OCI-LY7 (cell line): ENCODE data around the gene PRIM2.

Source experiments
- CTCF ChIP-seq: fragments of 200-600 bp; sonication (generic); conservative IDR thresholded peaks from 2 replicates; pipeline ENCODE4 v1.5.1; 2014; ENCODE audit warnings: mild to moderate bottlenecking, antibody characterized with exemption, low read length, moderate library complexity, mixed read lengths
- EZH2phosphoT487 ChIP-seq: fragments of 200-600 bp; sonication (generic); IDR thresholded peaks from 2 replicates; pipeline ENCODE4 v1.6.1; 2018; ENCODE audit warnings: low read depth, borderline replicate concordance, mild to moderate bottlenecking, mixed run types, antibody characterized with exemption, low read length, moderate library complexity, mixed read lengths

GRCh38 chr6:57313009-57313408 is 4.4 kb upstream of the PRIM2 start:
- TF ChIP-seq CTCF (no peak), EZH2phosphoT487 (no peak)
